ENCODE data around the gene CYP3A5.

The CYP3A5 gene

DNA sequence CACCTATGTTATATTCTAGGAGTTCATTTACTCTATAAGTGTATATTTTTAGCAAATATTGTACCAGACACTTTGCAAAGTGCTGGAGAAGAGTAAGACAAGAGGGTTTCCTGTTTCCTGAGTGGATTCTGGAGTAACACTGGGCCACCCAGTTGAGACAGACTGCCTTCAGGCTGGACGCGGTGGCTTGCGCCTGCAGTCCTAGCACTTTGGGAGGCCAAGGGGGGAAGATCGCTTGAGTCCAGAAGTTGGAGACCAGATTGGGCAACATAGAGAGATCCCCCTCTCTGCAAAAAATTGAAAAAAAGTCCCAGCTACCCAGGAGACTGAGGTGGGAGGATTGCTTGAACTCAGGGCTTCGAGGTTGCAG, 63.8 kb downstream of the CYP3A5 start:
- DNase-seq (ENCODE audit: low read depth): no peak

- DNase-seq (ENCODE audit: low read depth): no peak
Measured at GRCh38 chr7:99614495-99614894, 65.3 kb downstream of the CYP3A5 start.

DNA sequence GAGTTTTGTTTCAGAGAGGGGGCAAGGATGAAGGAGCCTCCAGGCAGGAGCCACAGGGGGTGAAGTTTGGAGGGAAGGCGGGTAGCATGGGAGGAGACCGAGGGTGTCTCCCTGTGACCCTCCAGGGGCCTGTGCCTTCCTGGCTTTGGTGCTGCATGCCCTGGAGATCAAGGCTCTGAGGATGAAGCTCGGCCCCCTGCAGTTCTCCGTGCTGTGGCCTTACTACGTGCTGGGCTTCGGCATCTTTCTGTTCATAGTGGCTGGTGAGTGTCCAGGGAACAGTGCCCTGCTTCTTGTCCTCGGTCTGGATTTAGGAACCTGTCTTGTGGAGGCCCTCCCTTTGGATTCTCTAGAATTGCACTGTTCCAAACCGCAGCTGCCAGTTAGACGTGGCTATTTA, 72.2 kb downstream of the CYP3A5 start:
- DNase-seq (ENCODE audit: low read depth): no peak

DNA sequence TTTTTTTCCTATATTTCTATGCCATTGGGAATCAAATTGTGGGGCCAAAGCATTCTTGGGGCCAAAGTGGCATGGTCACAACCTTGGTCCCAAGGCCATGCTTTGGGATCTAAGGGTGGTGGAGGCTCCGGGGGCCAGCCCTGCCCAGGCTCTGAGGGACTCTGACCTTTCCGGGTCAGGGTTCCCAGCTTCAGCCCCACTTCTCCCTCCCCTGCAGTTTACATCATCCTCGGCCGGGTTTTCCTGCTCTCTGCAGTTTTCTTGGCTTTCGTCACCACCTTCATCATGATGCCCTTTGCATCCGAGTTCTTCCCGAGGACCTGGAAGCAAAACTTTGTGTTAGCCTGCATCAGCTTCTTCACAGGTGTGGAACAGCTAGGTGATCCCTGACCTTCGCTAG, 73.3 kb downstream of the CYP3A5 start:
- DNase-seq (ENCODE audit: low read depth): no peak

DNA sequence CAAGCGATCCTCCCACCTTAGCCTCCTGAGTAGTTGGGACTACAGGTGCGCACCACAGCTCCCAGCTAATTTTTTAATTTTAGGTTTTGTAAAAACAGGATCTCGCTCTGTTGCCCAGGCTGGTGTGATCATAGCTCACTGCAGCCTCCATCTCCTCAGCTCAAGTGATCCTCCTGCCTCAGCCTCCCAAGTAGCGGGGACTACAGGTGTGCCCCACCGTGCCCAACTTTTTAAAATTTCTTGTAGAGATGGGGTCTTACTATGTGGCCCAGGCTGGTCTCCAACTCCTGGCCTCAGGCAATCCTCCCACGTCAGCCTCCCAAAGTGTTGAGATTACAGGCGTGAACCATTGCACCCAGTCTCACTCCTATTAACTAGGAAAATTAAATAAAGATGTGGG, 74.3 kb downstream of the CYP3A5 start:
- no peak for DNase-seq (ENCODE audit: low read depth)

- DNase-seq (ENCODE audit: low read depth): no peak
Measured at GRCh38 chr7:99601656-99602310, 78.0 kb downstream of the CYP3A5 start.

DNA sequence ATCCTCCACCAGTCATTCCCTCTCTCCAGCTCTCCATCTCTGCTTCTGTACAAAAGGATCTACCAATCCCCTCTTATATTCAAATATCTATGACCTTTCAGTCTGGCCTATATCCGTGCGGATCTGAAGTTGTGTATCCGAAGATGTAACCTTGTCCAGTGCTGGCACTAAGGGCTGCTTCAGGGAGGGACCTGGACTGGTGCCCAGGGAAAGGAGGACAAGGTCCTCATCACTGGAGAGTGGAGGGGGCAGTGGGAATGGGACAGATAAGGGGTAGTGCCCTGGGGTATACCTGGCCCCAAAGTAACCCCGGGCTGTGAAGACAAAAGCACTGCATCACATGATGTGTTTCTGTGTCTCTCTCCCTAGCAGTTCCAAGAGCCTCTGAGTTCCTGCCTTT, 80.0 kb downstream of the CYP3A5 start:
- no peak for DNase-seq (ENCODE audit: low read depth)

All from fibroblast of gingiva (primary cell).